ENCODE measurements around the gene TRIP10. TPM values are rescaled to one million over a fixed set of nuclear protein-coding genes. Genes with fewer than 3 reads are reported as not detected.
A peak's percentile ranks its signal among the peaks of the same experiment; 100 is the strongest.

Gene TRIP10
- total and polyA plus RNA-seq, 2 of the 13 experiments (the other 11 are each of a cell fraction or from before 2014, with no cell fraction given): 32.5 to 33.2 TPM

- TF ChIP-seq, protein P1, sequence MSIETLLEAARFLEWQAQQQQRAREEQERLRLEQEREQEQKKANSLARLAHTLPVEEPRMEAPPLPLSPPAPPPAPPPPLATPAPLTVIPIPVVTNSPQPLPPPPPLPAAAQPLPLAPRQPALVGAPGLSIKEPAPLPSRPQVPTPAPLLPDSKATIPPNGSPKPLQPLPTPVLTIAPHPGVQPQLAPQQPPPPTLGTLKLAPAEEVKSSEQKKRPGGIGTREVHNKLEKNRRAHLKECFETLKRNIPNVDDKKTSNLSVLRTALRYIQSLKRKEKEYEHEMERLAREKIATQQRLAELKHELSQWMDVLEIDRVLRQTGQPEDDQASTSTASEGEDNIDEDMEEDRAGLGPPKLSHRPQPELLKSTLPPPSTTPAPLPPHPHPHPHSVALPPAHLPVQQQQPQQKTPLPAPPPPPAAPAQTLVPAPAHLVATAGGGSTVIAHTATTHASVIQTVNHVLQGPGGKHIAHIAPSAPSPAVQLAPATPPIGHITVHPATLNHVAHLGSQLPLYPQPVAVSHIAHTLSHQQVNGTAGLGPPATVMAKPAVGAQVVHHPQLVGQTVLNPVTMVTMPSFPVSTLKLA (IDR thresholded peaks at IDR 0.05): no peak
- TF ChIP-seq LCORL (IDR thresholded peaks at IDR 0.05) (no peak), LCORL (CRISPR knock-in tag; IDR thresholded peaks at IDR 0.05) (peak; percentile 76; the same call in 1 of the 2 replicates), ZNF260 (CRISPR knock-in tag; IDR thresholded peaks at IDR 0.05; ENCODE audit: borderline replicate concordance, low read depth) (no peak), ZNF629 (CRISPR knock-in tag; conservative IDR thresholded peaks at IDR 0.05) (0 out of 2 replicates have a peak, but pooled peaks have one; percentile 30), NR1H2 (CRISPR knock-in tag; IDR thresholded peaks at IDR 0.05; ENCODE audit: borderline replicate concordance, low read depth) (no peak), MYPOP (CRISPR knock-in tag; IDR thresholded peaks at IDR 0.05) (peak; percentile 62), MXD3 (CRISPR knock-in tag; IDR thresholded peaks at IDR 0.05) (no peak), ZNF549 (CRISPR knock-in tag; IDR thresholded peaks at IDR 0.05) (no peak), ZNF563 (CRISPR knock-in tag; IDR thresholded peaks at IDR 0.05) (no peak), MLXIP (CRISPR knock-in tag; IDR thresholded peaks at IDR 0.05; ENCODE audit: borderline replicate concordance) (no peak), ZNF558 (CRISPR knock-in tag; IDR thresholded peaks at IDR 0.05; ENCODE audit: borderline replicate concordance) (no peak), ZNF570 (CRISPR knock-in tag; IDR thresholded peaks at IDR 0.05; ENCODE audit: borderline replicate concordance) (no peak)
- TF ChIP-seq, protein P2, sequence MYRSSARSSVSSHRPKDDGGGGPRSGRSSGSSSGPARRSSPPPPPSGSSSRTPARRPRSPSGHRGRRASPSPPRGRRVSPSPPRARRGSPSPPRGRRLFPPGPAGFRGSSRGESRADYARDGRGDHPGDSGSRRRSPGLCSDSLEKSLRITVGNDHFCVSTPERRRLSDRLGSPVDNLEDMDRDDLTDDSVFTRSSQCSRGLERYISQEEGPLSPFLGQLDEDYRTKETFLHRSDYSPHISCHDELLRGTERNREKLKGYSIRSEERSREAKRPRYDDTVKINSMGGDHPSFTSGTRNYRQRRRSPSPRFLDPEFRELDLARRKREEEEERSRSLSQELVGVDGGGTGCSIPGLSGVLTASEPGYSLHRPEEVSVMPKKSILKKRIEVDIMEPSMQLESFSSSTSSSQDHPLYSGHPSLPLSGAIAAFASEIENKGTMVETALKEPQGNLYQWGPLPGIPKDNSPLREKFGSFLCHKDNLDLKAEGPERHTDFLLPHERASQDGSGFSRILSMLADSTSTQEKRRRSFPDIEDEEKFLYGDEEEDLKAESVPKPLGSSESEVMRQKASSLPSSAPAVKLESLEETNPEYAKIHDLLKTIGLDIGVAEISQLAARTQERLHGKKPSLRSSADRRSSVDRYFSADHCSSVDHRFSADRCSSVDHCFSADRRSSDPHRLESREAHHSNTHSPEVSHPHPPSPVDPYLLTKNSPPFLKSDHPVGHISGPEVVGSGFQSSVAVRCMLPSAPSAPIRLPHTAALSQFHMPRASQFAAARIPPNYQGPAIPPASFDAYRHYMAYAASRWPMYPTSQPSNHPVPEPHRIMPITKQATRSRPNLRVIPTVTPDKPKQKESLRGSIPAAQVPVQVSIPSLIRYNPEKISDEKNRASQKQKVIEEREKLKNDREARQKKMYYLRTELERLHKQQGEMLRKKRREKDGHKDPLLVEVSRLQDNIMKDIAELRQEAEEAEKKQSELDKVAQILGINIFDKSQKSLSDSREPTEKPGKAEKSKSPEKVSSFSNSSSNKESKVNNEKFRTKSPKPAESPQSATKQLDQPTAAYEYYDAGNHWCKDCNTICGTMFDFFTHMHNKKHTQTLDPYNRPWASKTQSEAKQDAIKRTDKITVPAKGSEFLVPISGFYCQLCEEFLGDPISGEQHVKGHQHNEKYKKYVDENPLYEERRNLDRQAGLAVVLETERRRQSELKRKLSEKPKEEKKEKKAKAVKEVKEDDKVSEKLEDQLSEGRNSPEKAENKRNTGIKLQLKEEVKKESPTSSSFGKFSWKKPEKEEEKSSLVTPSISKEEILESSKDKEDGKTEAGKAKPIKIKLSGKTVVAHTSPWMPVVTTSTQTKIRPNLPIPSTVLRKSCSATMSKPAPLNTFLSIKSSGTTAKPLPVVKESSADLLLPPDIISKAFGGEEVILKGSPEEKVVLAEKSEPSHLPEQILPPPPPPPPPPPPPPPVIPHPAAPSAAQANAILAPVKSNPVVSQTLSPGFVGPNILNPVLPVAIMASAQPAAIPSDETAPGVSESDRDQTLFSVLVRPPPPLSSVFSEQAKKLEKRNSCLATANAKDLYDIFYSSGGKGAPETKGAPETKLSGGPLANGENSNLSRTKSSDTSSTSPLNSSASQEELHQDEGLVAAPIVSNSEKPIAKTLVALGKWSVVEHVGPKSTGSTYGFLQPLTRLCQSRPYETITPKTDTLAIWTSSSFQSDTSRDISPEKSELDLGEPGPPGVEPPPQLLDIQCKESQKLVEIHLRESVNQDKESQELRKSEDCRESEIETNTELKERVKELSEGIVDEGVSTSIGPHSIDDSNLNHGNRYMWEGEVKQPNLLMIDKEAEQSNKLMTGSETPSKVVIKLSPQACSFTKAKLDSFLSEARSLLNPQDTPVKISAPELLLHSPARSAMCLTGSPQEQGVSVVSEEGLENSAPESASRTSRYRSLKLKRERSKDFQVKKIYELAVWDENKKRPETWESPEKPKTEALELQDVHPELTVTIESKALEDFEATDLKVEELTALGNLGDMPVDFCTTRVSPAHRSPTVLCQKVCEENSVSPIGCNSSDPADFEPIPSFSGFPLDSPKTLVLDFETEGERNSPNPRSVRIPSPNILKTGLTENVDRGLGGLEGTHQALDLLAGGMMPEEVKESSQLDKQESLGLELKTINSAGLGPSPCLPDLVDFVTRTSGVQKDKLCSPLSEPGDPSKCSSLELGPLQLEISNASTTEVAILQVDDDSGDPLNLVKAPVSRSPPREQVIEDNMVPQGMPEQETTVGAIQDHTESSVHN (CRISPR knock-in tag; IDR thresholded peaks at IDR 0.05): no peak
These were observed 1.4 kb upstream of the TRIP10 start (continued) for GRCh38 chr19:6737873-6738786.

All from HepG2 (cell line).